Smooth muscle cell (in vitro differentiated cells): ENCODE data around the gene NFIA. TPM values are rescaled to one million over a fixed set of nuclear protein-coding genes. Genes with fewer than 3 reads are reported as not detected.

Experiments used
- DNase-seq: peaks from one replicate; lab custom pipeline; 2025; ENCODE audit not compliant: unreplicated experiment; lab: John Stamatoyannopoulos, UW
- H2AFZ ChIP-seq: fragments of 200-600 bp; sonication (generic); 2 replicates; pipeline ENCODE4 v1.6.0; 2016; ENCODE audit warnings: antibody characterized with exemption, low read depth, mild to moderate bottlenecking
- H3F3A ChIP-seq: fragments of 200-600 bp; sonication (generic); 2 replicates; pipeline ENCODE4 v1.6.0; 2017; ENCODE audit warnings: antibody characterized with exemption, low read depth
- H3K27ac ChIP-seq: fragments of 200-600 bp; sonication (generic); 2 replicates; pipeline ENCODE4 v1.5.1; 2016; ENCODE audit warnings: low read depth, mild to moderate bottlenecking
- H3K27me3 ChIP-seq: fragments of 200-600 bp; sonication (generic); 2 replicates; pipeline ENCODE4 v1.6.1; 2016; ENCODE audit warnings: low read depth, mild to moderate bottlenecking
- H3K36me3 ChIP-seq: fragments of 200-600 bp; sonication (generic); 2 replicates; pipeline ENCODE4 v1.5.1; 2016; ENCODE audit warnings: low read depth
- H3K4me1 ChIP-seq: fragments of 200-600 bp; sonication (generic); 2 replicates; pipeline ENCODE4 v1.5.1; 2016; ENCODE audit warnings: low read depth
- H3K4me2 ChIP-seq: fragments of 200-600 bp; sonication (generic); 2 replicates; pipeline ENCODE4 v1.6.0; 2016; ENCODE audit warnings: mild to moderate bottlenecking
- H3K4me3 ChIP-seq: fragments of 200-600 bp; sonication (generic); 2 replicates; pipeline ENCODE4 v1.5.1; 2016; ENCODE audit warnings: mild to moderate bottlenecking
- H3K79me2 ChIP-seq: fragments of 200-600 bp; sonication (generic); 2 replicates; pipeline ENCODE4 v1.6.0; 2016; ENCODE audit warnings: low read depth, mild to moderate bottlenecking
- H3K9ac ChIP-seq: fragments of 200-600 bp; sonication (generic); 2 replicates; pipeline ENCODE4 v1.6.0; 2016; ENCODE audit warnings: low read depth
- H3K9me3 ChIP-seq: fragments of 200-600 bp; sonication (generic); replicated peaks from 2 replicates; pipeline ENCODE4 v1.5.1; 2016; ENCODE audit warnings: low read depth
- H4K20me1 ChIP-seq: fragments of 200-600 bp; sonication (generic); 2 replicates; pipeline ENCODE4 v1.6.0; 2016; ENCODE audit warnings: low read depth
- CTCF ChIP-seq: fragments of 200-600 bp; sonication (generic); IDR thresholded peaks from 2 replicates; pipeline ENCODE4 v1.5.1; 2017; ENCODE audit warnings: borderline replicate concordance, mild to moderate bottlenecking, antibody characterized with exemption; ENCODE audit not compliant: insufficient read depth, poor library complexity, severe bottlenecking
- WGBS: methylation state at CpG from one replicate; pipeline ENCODE4 v1.1.7; 2016; ENCODE audit warnings: low lambda C conversion rate; 5-methylcytosine and 5-hydroxymethylcytosine counted together
- polyA plus RNA-seq: library from polyadenylated mRNA; unstranded; fragments of >200 nt; fragmentation: Nextera tagmentation; extraction: Ambion mirVana; gene quantifications from 2 replicates; pipeline ENCODE4 v1.2.1, GENCODE V29; 2016
- total RNA-seq: library from RNA; depleted of rRNA; stranded (reverse); fragments of >200 nt; gene quantifications from 2 replicates; pipeline ENCODE4 v1.2.3, GENCODE V29; 2014

NFIA gene
- total and polyA plus RNA-seq, 2 experiments from 2014 or later, result 5.0 to 6.2 TPM

- Histone ChIP-seq H3K27ac (peak overlapping the region; percentile 31), H3K27me3 (no peaks in the 10 kb centered on the region), H3K9me3 (no peaks in the 10 kb centered on the region), H3F3A (no peaks in the 10 kb centered on the region), H3K9ac (no peak overlapping the region), H3K4me2 (no peak overlapping the region), H3K4me1 (peaks cover 12% of the 10 kb centered on the region), H2AFZ (no peak overlapping the region), H3K36me3 (no peaks in the 10 kb centered on the region), H3K79me2 (no peaks in the 10 kb centered on the region), H3K4me3 (no peak overlapping the region), H4K20me1 (no peaks in the 10 kb centered on the region)
- no peak for TF ChIP-seq CTCF
- 90% methylated on average over 2 of the region's 2 CpGs for WGBS
- no peak for DNase-seq
Measured at GRCh38 chr1:61287734-61288133, 205.4 kb downstream of the NFIA start.

GRCh38 chr1:61289232-61290098, 207.1 kb downstream of the NFIA start:
- Histone ChIP-seq H2AFZ (no peak overlapping the region), H3K27ac (no peak overlapping the region), H3K36me3 (no peaks in the 10 kb centered on the region), H3K9me3 (no peaks in the 10 kb centered on the region), H3K4me3 (no peak overlapping the region), H4K20me1 (no peaks in the 10 kb centered on the region), H3K9ac (no peak overlapping the region), H3F3A (no peaks in the 10 kb centered on the region), H3K4me2 (no peak overlapping the region), H3K27me3 (no peaks in the 10 kb centered on the region), H3K4me1 (peaks cover 8% of the 10 kb centered on the region), H3K79me2 (no peaks in the 10 kb centered on the region)
- 80% methylated on average over 4 of the region's 4 CpGs for WGBS
- no peak for DNase-seq
- no peak for TF ChIP-seq CTCF

DNA sequence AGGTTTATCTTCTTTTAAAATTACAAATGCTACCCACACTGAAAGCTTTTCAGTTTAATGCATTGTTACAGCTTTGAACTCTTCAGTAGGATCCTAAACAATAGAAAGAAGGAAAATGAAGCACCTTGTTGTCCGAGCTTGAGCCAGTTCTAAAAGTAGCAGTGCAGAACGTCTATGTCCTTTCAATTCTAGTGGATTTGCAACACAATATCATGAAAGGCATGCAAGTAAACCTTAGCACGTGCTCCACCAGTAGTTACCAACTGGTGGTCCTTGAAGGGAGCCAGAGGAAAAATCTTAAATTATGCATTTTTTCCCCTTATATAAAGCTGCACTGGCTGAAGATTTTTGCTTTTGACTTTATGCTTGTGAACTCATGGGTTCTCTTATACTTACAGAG, 208.2 kb downstream of the NFIA start:
- H2AFZ ChIP-seq, result no peak overlapping the region
- no peak overlapping the region for H3K9ac ChIP-seq
- no peak overlapping the region for H3K4me3 ChIP-seq
- no peaks in the 10 kb centered on the region for H3K27me3 ChIP-seq
- no peak overlapping the region for H3K27ac ChIP-seq
- H3F3A ChIP-seq, result no peaks in the 10 kb centered on the region
- no peaks in the 10 kb centered on the region for H3K9me3 ChIP-seq
- H3K4me1 ChIP-seq, result peaks cover under 1% of the 10 kb centered on the region
- no peaks in the 10 kb centered on the region for H3K79me2 ChIP-seq
- H3K4me2 ChIP-seq, result no peak overlapping the region
- TF ChIP-seq CTCF, result no peak
- H4K20me1 ChIP-seq, result no peaks in the 10 kb centered on the region
- 42% methylated on average over 3 of the region's 3 CpGs for WGBS
- no peaks in the 10 kb centered on the region for H3K36me3 ChIP-seq
- DNase-seq, result no peak

- no peak for DNase-seq
- no peak for TF ChIP-seq CTCF
- Histone ChIP-seq H2AFZ (no peak overlapping the region), H3K4me3 (no peak overlapping the region), H4K20me1 (no peaks in the 10 kb centered on the region), H3K27me3 (no peaks in the 10 kb centered on the region), H3K27ac (no peak overlapping the region), H3K79me2 (no peaks in the 10 kb centered on the region), H3F3A (no peaks in the 10 kb centered on the region), H3K9ac (no peak overlapping the region), H3K4me2 (no peak overlapping the region), H3K4me1 (peaks cover 16% of the 10 kb centered on the region), H3K9me3 (no peaks in the 10 kb centered on the region), H3K36me3 (no peaks in the 10 kb centered on the region)
- WGBS, result 42% methylated on average over 2 of the region's 2 CpGs
Measured at GRCh38 chr1:61293197-61293596, 210.8 kb downstream of the NFIA start.
